Measurements from ENCODE around the gene SMAP1.

Gene SMAP1

GRCh38 chr6:70838907-70839285 lies 171.2 kb downstream of the SMAP1 start:
- Histone ChIP-seq H3K79me2 (no peaks in the 10 kb centered on the region), H3K4me2 (ENCODE audit: low read length) (no peak overlapping the region), H3K4me1 (no peaks in the 10 kb centered on the region), H3K9ac (no peak overlapping the region), H3K27me3 (ENCODE audit: control insufficient read depth, insufficient read depth, low read length) (no peaks in the 10 kb centered on the region), H2AFZ (no peak overlapping the region), H3K27ac (no peak overlapping the region), H3K36me3 (ENCODE audit: control insufficient read depth, insufficient read depth, low read length) (no peaks in the 10 kb centered on the region), H3K4me3 (ENCODE audit: low read depth, low read length) (no peak overlapping the region), H3K9me3 (ENCODE audit: control insufficient read depth, low read length) (no peaks in the 10 kb centered on the region)
- TF ChIP-seq CTCF (IDR thresholded peaks at IDR 0.05), result no peak

DNA sequence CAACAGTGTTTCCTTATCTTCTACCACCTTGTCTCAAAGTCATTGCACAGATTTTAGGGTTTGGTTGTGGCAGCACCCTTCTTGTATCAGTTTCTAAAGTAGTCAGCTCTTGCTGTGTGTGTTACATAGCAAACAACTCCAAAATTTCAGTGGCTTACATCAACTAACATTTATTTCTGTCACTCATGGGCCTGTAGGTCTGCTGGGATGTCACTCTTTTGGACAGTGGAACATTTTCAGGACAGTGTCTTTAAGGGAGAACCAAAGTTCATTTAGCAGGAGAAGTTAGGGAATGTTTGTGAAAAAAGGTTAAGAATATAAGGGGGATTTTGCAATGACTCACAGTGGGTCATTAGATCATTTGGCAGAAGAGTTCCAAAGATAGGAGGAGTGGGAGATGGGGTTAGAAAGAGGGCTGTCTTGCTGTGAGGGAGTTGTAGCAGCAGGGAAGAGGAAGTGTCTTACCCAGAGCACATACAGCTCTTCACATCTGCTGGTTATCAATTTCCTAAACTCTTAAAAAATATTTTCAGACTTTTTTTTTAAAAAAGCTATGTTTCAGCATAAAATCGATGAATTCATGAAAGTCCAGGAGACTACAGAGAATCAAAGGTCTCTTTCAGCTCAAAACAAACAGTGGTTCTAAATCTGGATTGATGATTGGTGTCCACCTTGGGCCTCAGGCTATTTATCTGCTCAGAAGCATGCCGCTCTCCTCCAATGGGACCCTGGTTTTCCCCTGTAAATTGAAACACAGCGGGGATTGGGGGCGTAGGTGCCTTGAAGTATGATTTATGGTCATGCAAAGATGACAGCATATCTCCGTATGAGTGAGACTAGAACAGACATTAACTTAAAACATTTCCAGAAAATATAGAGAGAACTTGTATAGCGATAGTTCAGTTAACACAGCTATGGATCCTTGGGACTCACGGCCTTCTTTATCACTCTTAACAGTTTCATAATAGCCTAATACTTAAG lies 171.9 kb downstream of the SMAP1 start:
- TF ChIP-seq CTCF (IDR thresholded peaks at IDR 0.05), result no peak
- H3K9ac ChIP-seq, result no peak overlapping the region
- no peak overlapping the region for H3K4me3 ChIP-seq (ENCODE audit: low read depth, low read length)
- no peak overlapping the region for H3K27ac ChIP-seq
- no peaks in the 10 kb centered on the region for H3K4me1 ChIP-seq
- no peaks in the 10 kb centered on the region for H3K27me3 ChIP-seq (ENCODE audit: control insufficient read depth, insufficient read depth, low read length)
- H2AFZ ChIP-seq, result no peak overlapping the region
- H3K79me2 ChIP-seq, result no peaks in the 10 kb centered on the region
- H3K4me2 ChIP-seq (ENCODE audit: low read length), result no peak overlapping the region
- H3K36me3 ChIP-seq (ENCODE audit: control insufficient read depth, insufficient read depth, low read length), result no peaks in the 10 kb centered on the region
- H3K9me3 ChIP-seq (ENCODE audit: control insufficient read depth, low read length), result no peaks in the 10 kb centered on the region

GRCh38 chr6:70841112-70841511 lies 173.4 kb downstream of the SMAP1 start:
- Histone ChIP-seq H3K9me3 (ENCODE audit: control insufficient read depth, low read length) (no peaks in the 10 kb centered on the region), H3K79me2 (no peaks in the 10 kb centered on the region), H3K4me1 (no peaks in the 10 kb centered on the region), H3K4me3 (ENCODE audit: low read depth, low read length) (no peak overlapping the region), H2AFZ (no peak overlapping the region), H3K4me2 (ENCODE audit: low read length) (no peak overlapping the region), H3K27ac (no peak overlapping the region), H3K36me3 (ENCODE audit: control insufficient read depth, insufficient read depth, low read length) (no peaks in the 10 kb centered on the region), H3K9ac (no peak overlapping the region), H3K27me3 (ENCODE audit: control insufficient read depth, insufficient read depth, low read length) (no peaks in the 10 kb centered on the region)
- TF ChIP-seq CTCF (IDR thresholded peaks at IDR 0.05), result no peak

DNA sequence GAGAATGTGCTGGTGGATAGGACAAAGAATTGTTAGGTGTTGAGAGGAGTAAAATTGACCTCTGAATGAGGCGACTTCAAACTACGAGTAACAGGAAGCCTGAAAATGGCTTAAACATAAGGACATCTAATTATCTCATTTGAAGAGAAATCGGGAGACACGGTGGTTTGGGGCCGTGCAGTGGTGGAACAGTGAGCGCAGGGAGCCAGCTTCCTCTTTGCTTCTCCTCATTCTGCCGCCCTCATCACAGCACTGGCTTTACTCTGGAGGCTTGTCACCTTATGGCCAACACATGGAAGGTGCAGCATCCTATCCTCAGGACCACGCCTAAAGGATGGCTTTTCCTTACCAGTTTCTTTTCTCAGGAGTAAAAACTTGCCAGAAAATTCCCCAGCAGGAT lies 174.9 kb downstream of the SMAP1 start:
- no peak overlapping the region for H3K4me3 ChIP-seq (ENCODE audit: low read depth, low read length)
- no peaks in the 10 kb centered on the region for H3K36me3 ChIP-seq (ENCODE audit: control insufficient read depth, insufficient read depth, low read length)
- no peak overlapping the region for H2AFZ ChIP-seq
- no peak overlapping the region for H3K9ac ChIP-seq
- no peaks in the 10 kb centered on the region for H3K4me1 ChIP-seq
- H3K27me3 ChIP-seq (ENCODE audit: control insufficient read depth, insufficient read depth, low read length), result no peaks in the 10 kb centered on the region
- no peak overlapping the region for H3K4me2 ChIP-seq (ENCODE audit: low read length)
- H3K79me2 ChIP-seq, result no peaks in the 10 kb centered on the region
- no peak overlapping the region for H3K27ac ChIP-seq
- no peaks in the 10 kb centered on the region for H3K9me3 ChIP-seq (ENCODE audit: control insufficient read depth, low read length)
- TF ChIP-seq CTCF (IDR thresholded peaks at IDR 0.05), result no peak
